ENCODE data around the gene GNG12. TPM values are rescaled to one million over a fixed set of nuclear protein-coding genes. Genes with fewer than 3 reads are reported as not detected.

GNG12 gene
- total and polyA plus RNA-seq, 10 donors = 15.2 to 102 (median 76.2) TPM

GRCh38 chr1:67850611-67851075 lies 17.4 kb upstream of the GNG12 start:
- TF ChIP-seq, protein P1, sequence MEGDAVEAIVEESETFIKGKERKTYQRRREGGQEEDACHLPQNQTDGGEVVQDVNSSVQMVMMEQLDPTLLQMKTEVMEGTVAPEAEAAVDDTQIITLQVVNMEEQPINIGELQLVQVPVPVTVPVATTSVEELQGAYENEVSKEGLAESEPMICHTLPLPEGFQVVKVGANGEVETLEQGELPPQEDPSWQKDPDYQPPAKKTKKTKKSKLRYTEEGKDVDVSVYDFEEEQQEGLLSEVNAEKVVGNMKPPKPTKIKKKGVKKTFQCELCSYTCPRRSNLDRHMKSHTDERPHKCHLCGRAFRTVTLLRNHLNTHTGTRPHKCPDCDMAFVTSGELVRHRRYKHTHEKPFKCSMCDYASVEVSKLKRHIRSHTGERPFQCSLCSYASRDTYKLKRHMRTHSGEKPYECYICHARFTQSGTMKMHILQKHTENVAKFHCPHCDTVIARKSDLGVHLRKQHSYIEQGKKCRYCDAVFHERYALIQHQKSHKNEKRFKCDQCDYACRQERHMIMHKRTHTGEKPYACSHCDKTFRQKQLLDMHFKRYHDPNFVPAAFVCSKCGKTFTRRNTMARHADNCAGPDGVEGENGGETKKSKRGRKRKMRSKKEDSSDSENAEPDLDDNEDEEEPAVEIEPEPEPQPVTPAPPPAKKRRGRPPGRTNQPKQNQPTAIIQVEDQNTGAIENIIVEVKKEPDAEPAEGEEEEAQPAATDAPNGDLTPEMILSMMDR (IDR thresholded peaks at IDR 0.05 in 8 of 11, conservative IDR thresholded peaks at IDR 0.05 in 3 of 11) = no peak
- H3K4me1 ChIP-seq = peaks cover 0 to 20% (median 7%) of the 10 kb centered on the region in 6 donors
- no peak for DNase-seq
- intact Hi-C loops (cut with DNase I; ENCODE audit: low total_unique reads) = loop anchor here (10.0 kb wide), 1 partner anchor 264 kb away; no protein-coding TSS in a partner anchor
- no peak overlapping the region for H3K4me3 ChIP-seq
- peaks cover 0 to 11% (median 0%) of the 10 kb centered on the region in 7 donors for H3K27me3 ChIP-seq (replicated peaks in 1 of 7)
- no peaks in the 10 kb centered on the region for H3K9me3 ChIP-seq
- H3K36me3 ChIP-seq = no peaks in the 10 kb centered on the region
- no peak overlapping the region for H3K27ac ChIP-seq
- 82 to 100% (median 92%) methylated on average over 1 of the region's 1 CpG for WGBS, 5 donors

GRCh38 chr1:67850151-67850551 lies 16.9 kb upstream of the GNG12 start:
- Histone ChIP-seq H3K27me3 (replicated peaks in 1 of 7) (peaks cover 0 to 11% (median 0%) of the 10 kb centered on the region in 7 donors), H3K36me3 (no peaks in the 10 kb centered on the region), H3K9me3 (no peaks in the 10 kb centered on the region), H3K27ac (no peak overlapping the region), H3K4me1 (peaks cover 0 to 20% (median 7%) of the 10 kb centered on the region in 6 donors), H3K4me3 (no peak overlapping the region)
- no peak for DNase-seq
- intact Hi-C loops (cut with DNase I; ENCODE audit: low total_unique reads) = loop anchor here (10.0 kb wide), 1 partner anchor 265 kb away; no protein-coding TSS in a partner anchor
- TF ChIP-seq, protein P1 (IDR thresholded peaks at IDR 0.05 in 8 of 11, conservative IDR thresholded peaks at IDR 0.05 in 3 of 11) = peak in 8 of 11 experiments; percentile 9 to 48 (median 31)
- no peak for TF ChIP-seq POLR2A (IDR thresholded peaks at IDR 0.05)

- Histone ChIP-seq H3K9me3 (no peaks in the 10 kb centered on the region), H3K4me1 (peaks cover 0 to 20% (median 7%) of the 10 kb centered on the region in 6 donors), H3K4me3 (no peak overlapping the region), H3K27ac (peak overlapping the region in 5 of 8 donors; percentile 3 to 66 (median 23)), H3K27me3 (replicated peaks in 1 of 7) (peaks cover 0 to 10% (median 0%) of the 10 kb centered on the region in 7 donors), H3K36me3 (no peaks in the 10 kb centered on the region)
- TF ChIP-seq, protein P1 (IDR thresholded peaks at IDR 0.05 in 8 of 11, conservative IDR thresholded peaks at IDR 0.05 in 3 of 11) = no peak
- TF ChIP-seq POLR2AphosphoS5 (IDR thresholded peaks at IDR 0.05) = peak in 1 of 3 donors; percentile 31
- no peak for TF ChIP-seq POLR2A (IDR thresholded peaks at IDR 0.05)
- intact Hi-C loops (cut with DNase I; ENCODE audit: low total_unique reads) = no loop called here
- DNase-seq = no peak
- whole genome bisulfite sequencing, 5 donors = 24 to 53% (median 35%) methylated on average over 2 of the region's 2 CpGs
Measured at GRCh38 chr1:67847466-67847865, 14.2 kb upstream of the GNG12 start.

- Histone ChIP-seq H3K36me3 (no peaks in the 10 kb centered on the region), H3K9me3 (no peaks in the 10 kb centered on the region), H3K27me3 (replicated peaks in 1 of 7) (peaks cover 0 to 8% (median 0%) of the 10 kb centered on the region in 7 donors), H3K4me1 (peaks cover 0 to 20% (median 7%) of the 10 kb centered on the region in 6 donors), H3K27ac (no peak overlapping the region), H3K4me3 (no peak overlapping the region)
- intact Hi-C loops (cut with DNase I; ENCODE audit: low total_unique reads) = no loop called here
- no peak for DNase-seq
- WGBS, 5 donors = 81 to 93% (median 91%) methylated on average over 1 of the region's 1 CpG
- no peak for TF ChIP-seq POLR2A (IDR thresholded peaks at IDR 0.05)
- TF ChIP-seq POLR2AphosphoS5 (IDR thresholded peaks at IDR 0.05) = no peak
- TF ChIP-seq, protein P1 (IDR thresholded peaks at IDR 0.05 in 8 of 11, conservative IDR thresholded peaks at IDR 0.05 in 3 of 11) = no peak
Measured at GRCh38 chr1:67846538-67846937, 13.3 kb upstream of the GNG12 start.
